SU-DHL-6 (cell line): ENCODE results near the gene ADIPOR2.

Experiments
- H2AFZ ChIP-seq: fragments of 200-600 bp; sonication (generic); 2 replicates; pipeline ENCODE4 v1.6.1; 2014; ENCODE audit warnings: low read depth, mild to moderate bottlenecking, moderate library complexity, mixed read lengths, antibody characterized with exemption, low read length; ENCODE audit not compliant: severe bottlenecking
- H3F3A ChIP-seq: fragments of 200-600 bp; shearing (Covaris generic); 2 replicates; pipeline ENCODE4 v1.6.0; 2016; ENCODE audit warnings: antibody characterized with exemption, mild to moderate bottlenecking; ENCODE audit not compliant: insufficient read depth
- H3K27ac ChIP-seq: fragments of 200-600 bp; sonication (generic); 2 replicates; pipeline ENCODE4 v1.5.1; 2016; ENCODE audit warnings: low read depth, mild to moderate bottlenecking, low read length, moderate library complexity, mixed read lengths
- H3K27me3 ChIP-seq: fragments of 200-600 bp; sonication (generic), shearing (Covaris generic); 2 replicates; pipeline ENCODE4 v1.6.0; 2014; ENCODE audit warnings: mild to moderate bottlenecking, low read length
- H3K36me3 ChIP-seq: fragments of 200-600 bp; sonication (generic); 2 replicates; pipeline ENCODE4 v1.6.1; 2014; ENCODE audit warnings: mild to moderate bottlenecking, low read length, mixed read lengths
- H3K4me2 ChIP-seq: fragments of 300-600, 200-600 bp; shearing (Covaris generic), sonication (generic); 2 replicates; pipeline ENCODE4 v1.6.0; 2014; ENCODE audit warnings: low read length, low read depth, mild to moderate bottlenecking; ENCODE audit not compliant: poor library complexity, severe bottlenecking
- H3K4me3 ChIP-seq: fragments of 200-600 bp; sonication (generic); 2 replicates; pipeline ENCODE4 v1.5.1; 2014; ENCODE audit warnings: antibody characterized with exemption, low read length, mild to moderate bottlenecking, mixed read lengths; ENCODE audit not compliant: insufficient read depth, poor library complexity, severe bottlenecking
- H3K79me2 ChIP-seq: fragments of 200-600 bp; sonication (generic); 2 replicates; pipeline ENCODE4 v1.6.1; 2014; ENCODE audit warnings: mild to moderate bottlenecking, low read length, moderate library complexity; ENCODE audit not compliant: insufficient read depth
- H3K9ac ChIP-seq: fragments of 200-600 bp; sonication (generic); 2 replicates; pipeline ENCODE4 v1.7.0; 2014; ENCODE audit warnings: mild to moderate bottlenecking, low read length
- H3K9me2 ChIP-seq: fragments of 200-600 bp; sonication (generic); replicated peaks from 2 replicates; pipeline ENCODE4 v1.6.1; 2014; ENCODE audit warnings: low read length; ENCODE audit not compliant: insufficient read depth
- H3K9me3 ChIP-seq: fragments of 200-600 bp; sonication (generic); 2 replicates; pipeline ENCODE4 v1.6.1; 2014; ENCODE audit warnings: low read length, mixed read lengths; ENCODE audit not compliant: insufficient read depth
- H4K20me1 ChIP-seq: fragments of 200-600 bp; sonication (generic); 2 replicates; pipeline ENCODE4 v1.6.1; 2014; ENCODE audit warnings: low read depth, mild to moderate bottlenecking, antibody characterized with exemption, low read length, moderate library complexity, mixed read lengths
- EZH2phosphoT487 ChIP-seq: fragments of 200-600 bp; sonication (generic), shearing (Covaris generic); conservative IDR thresholded peaks from 2 replicates; pipeline ENCODE4 v1.6.1; 2018; ENCODE audit warnings: mild to moderate bottlenecking, antibody characterized with exemption, low read length, moderate library complexity, mixed read lengths
- TF ChIP-seq, protein P1 (sequence below): fragments of 200-600 bp; sonication (generic); IDR thresholded peaks from one replicate; pipeline ENCODE4 v1.5.1; 2017; ENCODE audit warnings: antibody characterized with exemption, mild to moderate bottlenecking, low read length, moderate library complexity; ENCODE audit not compliant: insufficient read depth, poor library complexity, severe bottlenecking

ADIPOR2 gene

DNA sequence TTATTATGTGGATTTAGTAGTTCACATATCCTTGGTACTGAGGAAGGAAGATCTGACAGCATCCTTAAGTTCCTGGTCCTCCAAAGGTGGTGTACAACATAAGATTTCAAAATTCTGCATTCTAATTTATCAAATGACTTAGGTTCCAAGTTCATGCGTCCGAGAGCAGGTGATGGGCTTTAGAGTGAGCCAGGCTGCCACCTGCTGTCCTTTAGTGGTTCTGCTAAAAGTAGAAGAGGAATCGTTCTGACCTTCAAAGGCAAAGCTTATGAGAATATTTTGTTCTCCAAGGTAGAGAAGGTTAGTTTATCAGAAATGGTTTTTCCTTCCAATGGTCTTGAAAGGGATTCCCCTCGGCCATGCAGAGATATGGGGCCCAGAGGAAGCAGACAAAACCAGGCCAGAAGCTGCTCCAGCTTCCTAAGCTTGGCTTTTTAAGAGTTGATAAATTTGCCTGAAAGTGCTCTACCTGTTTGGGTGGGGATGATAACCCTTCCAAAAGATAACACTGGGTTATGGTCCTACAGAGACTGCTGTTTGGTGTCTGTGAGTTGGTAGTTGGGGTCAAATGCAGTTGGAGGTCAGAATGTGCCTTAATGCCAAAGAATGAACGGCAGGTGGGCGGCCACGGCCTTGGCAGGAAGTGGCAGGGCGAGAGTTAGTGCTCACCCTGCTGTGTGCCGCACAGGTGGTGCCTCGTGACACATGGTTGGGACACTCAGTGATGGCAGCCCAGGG, 100.4 kb downstream of the ADIPOR2 start:
- H3K79me2 ChIP-seq: no peaks in the 10 kb centered on the region
- H3K4me2 ChIP-seq: peak overlapping the region; percentile 16
- H3F3A ChIP-seq: peaks cover 7% of the 10 kb centered on the region; the same call in 1 of the 2 replicates
- no peaks in the 10 kb centered on the region; the same call in 1 of the 2 replicates for H3K36me3 ChIP-seq
- no peak overlapping the region for H3K27ac ChIP-seq
- H3K9ac ChIP-seq: peak overlapping the region; percentile 8; the same call in 1 of the 2 replicates
- no peak for TF ChIP-seq EZH2phosphoT487
- TF ChIP-seq, protein P1, sequence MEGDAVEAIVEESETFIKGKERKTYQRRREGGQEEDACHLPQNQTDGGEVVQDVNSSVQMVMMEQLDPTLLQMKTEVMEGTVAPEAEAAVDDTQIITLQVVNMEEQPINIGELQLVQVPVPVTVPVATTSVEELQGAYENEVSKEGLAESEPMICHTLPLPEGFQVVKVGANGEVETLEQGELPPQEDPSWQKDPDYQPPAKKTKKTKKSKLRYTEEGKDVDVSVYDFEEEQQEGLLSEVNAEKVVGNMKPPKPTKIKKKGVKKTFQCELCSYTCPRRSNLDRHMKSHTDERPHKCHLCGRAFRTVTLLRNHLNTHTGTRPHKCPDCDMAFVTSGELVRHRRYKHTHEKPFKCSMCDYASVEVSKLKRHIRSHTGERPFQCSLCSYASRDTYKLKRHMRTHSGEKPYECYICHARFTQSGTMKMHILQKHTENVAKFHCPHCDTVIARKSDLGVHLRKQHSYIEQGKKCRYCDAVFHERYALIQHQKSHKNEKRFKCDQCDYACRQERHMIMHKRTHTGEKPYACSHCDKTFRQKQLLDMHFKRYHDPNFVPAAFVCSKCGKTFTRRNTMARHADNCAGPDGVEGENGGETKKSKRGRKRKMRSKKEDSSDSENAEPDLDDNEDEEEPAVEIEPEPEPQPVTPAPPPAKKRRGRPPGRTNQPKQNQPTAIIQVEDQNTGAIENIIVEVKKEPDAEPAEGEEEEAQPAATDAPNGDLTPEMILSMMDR: peak; percentile 79
- no peaks in the 10 kb centered on the region for H4K20me1 ChIP-seq
- H3K27me3 ChIP-seq: no peaks in the 10 kb centered on the region
- H2AFZ ChIP-seq: no peak overlapping the region
- no peaks in the 10 kb centered on the region for H3K9me3 ChIP-seq
- H3K4me3 ChIP-seq: no peak overlapping the region
- no peaks in the 10 kb centered on the region for H3K9me2 ChIP-seq

DNA sequence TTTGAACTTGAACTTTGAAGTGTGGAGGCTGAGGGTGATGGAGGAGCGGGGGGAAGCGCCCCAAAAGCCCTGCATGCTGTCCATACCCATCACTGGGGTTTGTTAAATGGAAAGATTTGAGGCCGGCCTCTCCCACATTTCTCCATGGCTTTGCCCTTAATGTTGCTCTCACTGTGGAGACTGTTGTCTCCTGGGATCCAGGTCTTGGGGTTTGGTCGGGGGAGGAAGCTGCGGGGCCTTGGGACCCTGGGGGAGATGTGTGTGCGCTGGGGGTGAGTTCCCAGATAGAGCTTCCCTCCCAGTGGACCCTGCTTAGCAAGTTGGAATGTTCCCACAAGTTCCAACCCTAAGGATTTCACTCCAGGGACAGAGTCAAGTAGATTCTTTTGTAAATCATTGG, 101.5 kb downstream of the ADIPOR2 start:
- no peak overlapping the region for H2AFZ ChIP-seq
- peaks cover 7% of the 10 kb centered on the region; the same call in 1 of the 2 replicates for H3F3A ChIP-seq
- H3K9ac ChIP-seq: no peak overlapping the region
- no peak overlapping the region for H3K27ac ChIP-seq
- H3K9me3 ChIP-seq: no peaks in the 10 kb centered on the region
- no peaks in the 10 kb centered on the region for H3K9me2 ChIP-seq
- H3K27me3 ChIP-seq: no peaks in the 10 kb centered on the region
- H3K4me2 ChIP-seq: no peak overlapping the region
- H3K36me3 ChIP-seq: no peaks in the 10 kb centered on the region
- no peak overlapping the region for H3K4me3 ChIP-seq
- H4K20me1 ChIP-seq: no peaks in the 10 kb centered on the region
- no peaks in the 10 kb centered on the region for H3K79me2 ChIP-seq
- TF ChIP-seq, protein P1: no peak
- TF ChIP-seq EZH2phosphoT487: no peak

DNA sequence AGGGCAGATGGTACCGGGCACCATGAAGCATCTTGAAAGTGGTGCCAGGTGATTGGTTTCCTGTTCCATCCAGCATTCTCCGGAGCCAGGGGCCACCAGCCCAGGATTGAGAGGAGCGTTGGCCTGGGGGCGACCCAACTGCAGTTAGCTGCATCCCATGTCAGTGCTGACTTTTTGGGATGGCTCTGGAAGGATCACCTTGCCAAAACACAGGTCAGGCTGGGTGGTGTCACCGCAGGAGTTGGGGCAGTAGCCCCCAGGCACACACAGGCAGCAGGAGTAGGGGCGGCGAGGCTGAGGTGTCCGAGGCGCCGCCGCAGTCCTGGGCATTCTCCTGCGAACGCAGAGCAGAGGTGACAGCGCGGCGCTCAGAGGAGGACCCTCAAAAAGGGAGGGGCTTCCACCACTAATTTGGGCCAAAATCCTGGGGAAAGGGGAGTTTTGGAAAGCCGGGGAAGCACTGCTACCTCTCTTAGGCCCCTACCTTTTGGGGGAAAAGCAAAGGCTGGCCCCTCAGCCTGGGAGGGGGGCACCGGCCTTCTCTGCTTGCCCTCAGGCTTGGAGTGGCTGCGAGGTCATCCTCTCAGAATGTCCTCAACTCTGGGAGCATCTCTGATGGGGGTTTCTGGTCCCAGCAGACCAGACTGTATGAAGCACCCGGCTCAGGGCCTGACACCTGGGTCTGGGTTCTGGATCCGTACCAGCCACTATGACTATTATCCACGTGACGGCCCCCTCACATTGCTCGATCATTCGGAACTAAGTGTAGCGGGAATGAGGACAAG, 102.7 kb downstream of the ADIPOR2 start:
- TF ChIP-seq EZH2phosphoT487: no peak
- TF ChIP-seq, protein P1: no peak

More for the DNA sequence above, 102.7 kb downstream of the ADIPOR2 start:
- H3F3A ChIP-seq: peaks cover 7% of the 10 kb centered on the region; the same call in 1 of the 2 replicates
- H3K4me3 ChIP-seq: no peak overlapping the region
- H2AFZ ChIP-seq: no peak overlapping the region
- H4K20me1 ChIP-seq: no peaks in the 10 kb centered on the region
- no peaks in the 10 kb centered on the region for H3K27me3 ChIP-seq
- H3K9me2 ChIP-seq: no peaks in the 10 kb centered on the region
- no peaks in the 10 kb centered on the region for H3K36me3 ChIP-seq
- H3K79me2 ChIP-seq: no peaks in the 10 kb centered on the region
- no peak overlapping the region for H3K4me2 ChIP-seq
- no peak overlapping the region for H3K9ac ChIP-seq
- no peaks in the 10 kb centered on the region for H3K9me3 ChIP-seq
- H3K27ac ChIP-seq: no peak overlapping the region
